Tibial artery (tissue), 4 donors: ENCODE results near the gene MARVELD3.

Experiments used
- DNase-seq, 2 donors: peaks; one replicate each; pipeline ENCODE4 v3.0.0-alpha.2; 2019
- H3K27ac ChIP-seq, 2 donors: fragments of 200-600 bp; sonication (generic) in 1 of 2; 1 replicate in 1 of 2; 2 replicates in 1 of 2; pipeline ENCODE4 v1.5.1; 2018 to 2019; ENCODE audit warnings: mild to moderate bottlenecking in 1 of 2
- H3K27me3 ChIP-seq, 2 donors: fragments of 200-600 bp; sonication (generic) in 1 of 2; one replicate each; pipeline versions ENCODE4 v1.5.1 to v1.6.0; 2016 to 2019
- H3K36me3 ChIP-seq, 3 donors: fragments of 200-600 bp; sonication (generic) in 2 of 3; one replicate each; pipeline ENCODE4 v1.5.1; 2016 to 2019; ENCODE audit warnings: mild to moderate bottlenecking in 2 of 3
- H3K4me1 ChIP-seq, 4 donors: fragments of 200-600 bp; sonication (generic) in 2 of 4; 1 replicate in 3 of 4; 2 replicates in 1 of 4; pipeline ENCODE4 v1.5.1; 2016 to 2019
- H3K4me3 ChIP-seq, 2 donors: fragments of 200-600 bp; sonication (generic) in 1 of 2; 1 replicate in 1 of 2; 2 replicates in 1 of 2; pipeline ENCODE4 v1.5.1; 2018 to 2019; ENCODE audit warnings: mild to moderate bottlenecking in 2 of 2
- H3K9me3 ChIP-seq, 3 donors: fragments of 200-600 bp; sonication (generic) in 1 of 3; one replicate each; pipeline ENCODE4 v1.5.1; 2016 to 2019
- intact Hi-C: fragments of 100-400 bp; cut with DNase I; formaldehyde crosslinking; loops from one replicate; pipeline ENCODE4 v1.15.0; 2023; ENCODE audit warnings: low total_unique reads
- TF ChIP-seq, protein P1 (sequence below), 2 experiments: fragments of 200-600 bp in 1 of 2; fragments of 450-650 bp in 1 of 2; IDR thresholded peaks; one replicate each; pipeline ENCODE4 v1.5.1; 2017 to 2019; ENCODE audit warnings: antibody characterized with exemption in 2 of 2, mild to moderate bottlenecking in 1 of 2, moderate library complexity in 1 of 2

The MARVELD3 gene

DNA sequence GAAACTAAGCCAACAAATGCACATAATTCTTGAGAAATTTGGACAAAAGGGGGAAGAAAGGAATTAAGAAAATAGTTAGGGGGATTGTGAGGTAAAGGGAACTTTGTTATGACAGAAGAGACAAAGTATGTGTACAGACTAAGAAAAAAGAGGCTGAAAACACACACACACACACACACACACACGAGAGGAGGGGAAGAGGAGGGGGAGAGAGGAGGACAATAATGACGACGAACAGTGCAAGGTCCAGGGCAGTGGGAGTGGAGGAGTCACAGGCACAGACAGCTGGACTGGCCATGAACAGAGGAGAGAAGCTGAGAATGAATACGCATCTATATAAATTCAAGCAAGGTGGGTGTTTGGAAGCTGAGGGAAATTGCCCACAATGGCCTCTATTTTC is 44.6 kb downstream of the MARVELD3 start:
- Histone ChIP-seq H3K27me3 (no peaks in the 10 kb centered on the region), H3K4me3 (no peak overlapping the region), H3K27ac (no peak overlapping the region), H3K9me3 (no peaks in the 10 kb centered on the region), H3K4me1 (no peaks in the 10 kb centered on the region), H3K36me3 (peaks cover 55 to 98% (median 83%) of the 10 kb centered on the region in 3 donors)
- TF ChIP-seq, protein P1, sequence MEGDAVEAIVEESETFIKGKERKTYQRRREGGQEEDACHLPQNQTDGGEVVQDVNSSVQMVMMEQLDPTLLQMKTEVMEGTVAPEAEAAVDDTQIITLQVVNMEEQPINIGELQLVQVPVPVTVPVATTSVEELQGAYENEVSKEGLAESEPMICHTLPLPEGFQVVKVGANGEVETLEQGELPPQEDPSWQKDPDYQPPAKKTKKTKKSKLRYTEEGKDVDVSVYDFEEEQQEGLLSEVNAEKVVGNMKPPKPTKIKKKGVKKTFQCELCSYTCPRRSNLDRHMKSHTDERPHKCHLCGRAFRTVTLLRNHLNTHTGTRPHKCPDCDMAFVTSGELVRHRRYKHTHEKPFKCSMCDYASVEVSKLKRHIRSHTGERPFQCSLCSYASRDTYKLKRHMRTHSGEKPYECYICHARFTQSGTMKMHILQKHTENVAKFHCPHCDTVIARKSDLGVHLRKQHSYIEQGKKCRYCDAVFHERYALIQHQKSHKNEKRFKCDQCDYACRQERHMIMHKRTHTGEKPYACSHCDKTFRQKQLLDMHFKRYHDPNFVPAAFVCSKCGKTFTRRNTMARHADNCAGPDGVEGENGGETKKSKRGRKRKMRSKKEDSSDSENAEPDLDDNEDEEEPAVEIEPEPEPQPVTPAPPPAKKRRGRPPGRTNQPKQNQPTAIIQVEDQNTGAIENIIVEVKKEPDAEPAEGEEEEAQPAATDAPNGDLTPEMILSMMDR (IDR thresholded peaks at IDR 0.05), result no peak
- no peak for DNase-seq
- intact Hi-C loops, result no loop called here

DNA sequence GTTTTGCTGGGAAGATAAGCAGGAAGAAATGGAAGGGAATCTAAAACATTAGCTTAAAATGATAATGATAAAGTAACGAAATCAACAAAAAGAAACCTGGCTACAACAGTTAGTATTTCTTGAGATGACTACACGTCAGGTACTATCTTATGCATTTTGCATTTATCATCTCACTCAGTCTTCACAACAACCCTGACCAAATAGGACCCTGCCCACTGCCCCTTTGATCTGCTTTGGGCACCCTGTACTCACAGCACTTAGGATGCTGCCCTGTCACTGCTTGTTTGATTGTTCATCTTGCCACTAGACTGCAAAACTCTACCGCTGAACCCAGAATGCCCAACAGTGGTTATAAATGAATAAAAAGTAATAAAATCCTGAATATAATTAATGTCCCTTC is 45.2 kb downstream of the MARVELD3 start:
- no peaks in the 10 kb centered on the region for H3K27me3 ChIP-seq
- peaks cover 55 to 98% (median 83%) of the 10 kb centered on the region in 3 donors for H3K36me3 ChIP-seq
- H3K4me3 ChIP-seq, result no peak overlapping the region
- H3K4me1 ChIP-seq, result no peaks in the 10 kb centered on the region
- TF ChIP-seq, protein P1 (IDR thresholded peaks at IDR 0.05), result no peak
- no peak for DNase-seq
- H3K9me3 ChIP-seq, result no peaks in the 10 kb centered on the region
- intact Hi-C loops, result no loop called here
- no peak overlapping the region for H3K27ac ChIP-seq

DNA sequence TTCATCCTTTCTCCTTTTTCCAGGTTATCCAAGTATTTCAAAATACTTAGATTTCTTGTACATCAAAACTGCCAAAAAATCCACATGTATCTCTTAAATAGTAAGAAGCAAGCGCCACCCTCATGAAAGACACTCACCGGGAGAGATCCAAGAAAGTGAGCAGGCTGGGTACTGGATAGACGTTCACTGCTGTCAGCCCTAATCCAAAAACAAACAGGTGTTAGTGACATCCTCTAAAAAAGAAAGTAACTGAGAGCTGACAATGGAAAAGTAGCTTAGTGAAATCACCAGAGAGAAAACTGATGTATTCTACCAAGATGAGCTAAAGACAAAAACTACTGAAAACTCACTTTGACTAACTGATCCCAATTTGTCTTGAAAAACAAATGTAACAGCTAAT is 46.1 kb downstream of the MARVELD3 start:
- no peaks in the 10 kb centered on the region for H3K9me3 ChIP-seq
- H3K27me3 ChIP-seq, result no peaks in the 10 kb centered on the region
- no peak for DNase-seq
- TF ChIP-seq, protein P1 (IDR thresholded peaks at IDR 0.05), result no peak
- no peak overlapping the region for H3K4me3 ChIP-seq
- H3K36me3 ChIP-seq, result peaks cover 51 to 98% (median 81%) of the 10 kb centered on the region in 3 donors
- H3K27ac ChIP-seq, result no peak overlapping the region
- intact Hi-C loops, result no loop called here
- no peaks in the 10 kb centered on the region for H3K4me1 ChIP-seq

DNA sequence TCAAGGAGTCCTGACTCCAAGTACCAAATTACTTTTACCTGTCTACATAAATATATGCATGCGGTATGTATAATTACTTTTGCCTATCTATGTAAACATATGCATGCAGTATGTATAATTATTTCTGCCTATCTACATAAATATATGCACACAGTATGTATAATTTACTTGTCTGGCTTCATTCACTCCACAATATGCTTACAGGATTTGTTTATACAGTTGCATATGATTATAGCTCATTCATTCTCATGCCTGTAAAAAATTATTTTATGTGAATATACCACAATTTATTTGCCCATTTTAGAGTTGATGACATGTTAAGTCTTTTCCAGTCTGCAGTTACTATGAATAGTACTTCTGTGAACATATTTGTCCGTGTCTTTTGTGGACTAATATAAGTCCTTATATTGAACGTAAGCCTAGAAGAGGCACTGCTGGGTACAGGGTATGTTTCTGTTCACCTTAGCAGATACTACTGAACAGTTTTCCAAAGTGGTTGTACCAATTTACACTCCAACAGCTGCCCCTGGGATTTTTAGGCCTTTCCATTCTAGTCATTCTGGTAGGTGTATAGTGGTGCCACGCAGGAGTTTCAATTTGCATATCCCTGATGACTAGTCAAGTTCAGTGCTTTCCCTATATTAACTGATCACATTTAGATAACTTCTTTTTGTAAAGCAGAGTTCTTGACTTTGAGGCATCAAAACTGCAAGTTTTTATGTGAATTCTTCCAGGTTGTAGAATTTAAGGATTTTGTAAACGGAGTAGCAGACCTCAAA is 47.0 kb downstream of the MARVELD3 start:
- no peak for DNase-seq
- TF ChIP-seq, protein P1 (IDR thresholded peaks at IDR 0.05), result no peak
- no peaks in the 10 kb centered on the region for H3K4me1 ChIP-seq
- H3K36me3 ChIP-seq, result peaks cover 49 to 92% (median 77%) of the 10 kb centered on the region in 3 donors
- H3K27ac ChIP-seq, result no peak overlapping the region
- no peak overlapping the region for H3K4me3 ChIP-seq
- H3K9me3 ChIP-seq, result no peaks in the 10 kb centered on the region
- intact Hi-C loops, result no loop called here
- H3K27me3 ChIP-seq, result no peaks in the 10 kb centered on the region

DNA sequence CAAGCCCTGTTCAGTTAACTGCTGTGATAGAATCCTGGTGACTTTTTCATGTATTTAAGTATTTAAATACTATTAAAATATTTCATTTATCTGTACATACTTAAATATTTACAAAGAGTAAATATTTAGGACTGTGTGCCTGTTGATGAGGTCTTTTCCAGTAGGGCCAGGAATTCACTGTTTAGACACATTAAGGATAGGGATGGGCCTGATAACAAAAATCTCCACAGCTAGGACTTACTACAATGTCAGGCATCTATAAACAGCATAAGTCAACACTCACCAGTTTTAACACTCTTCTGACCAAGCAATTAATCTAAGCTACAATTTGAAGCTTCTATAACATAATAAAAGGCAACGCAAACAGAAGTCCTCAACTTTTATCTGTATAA is 47.6 kb downstream of the MARVELD3 start:
- DNase-seq, result no peak
- Histone ChIP-seq H3K27me3 (no peaks in the 10 kb centered on the region), H3K9me3 (no peaks in the 10 kb centered on the region), H3K27ac (no peak overlapping the region), H3K4me3 (no peak overlapping the region), H3K36me3 (peaks cover 50 to 93% (median 80%) of the 10 kb centered on the region in 3 donors), H3K4me1 (no peaks in the 10 kb centered on the region)
- intact Hi-C loops, result no loop called here
- TF ChIP-seq, protein P1 (IDR thresholded peaks at IDR 0.05), result no peak
